SK-N-MC (cell line): ENCODE results near the gene GIMAP7.
"Not testable (repeated sequence)": the region's sequence is repeated elsewhere in the genome, so short reads cannot be mapped to it uniquely, and the experiment has no call there.

Source experiments
- DNase-seq: peaks from one replicate; pipeline ENCODE4 v3.0.0-alpha.2; 2011; ENCODE audit warnings: low read depth, low spot score
- H3K27ac ChIP-seq: fragments of 200-600 bp; sonication (generic); 2 replicates; pipeline ENCODE4 v1.5.1; 2016; ENCODE audit warnings: mixed run types
- H3K36me3 ChIP-seq: fragments of 200-600 bp; sonication (generic); 2 replicates; pipeline ENCODE4 v1.6.1; 2017; ENCODE audit warnings: antibody characterized with exemption, low read length, mixed read lengths; ENCODE audit not compliant: insufficient read depth
- H3K4me3 ChIP-seq: fragments of 200-600 bp; sonication (generic); 2 replicates; pipeline ENCODE4 v1.5.1; 2016
- H3K9ac ChIP-seq: fragments of 200-600 bp; sonication (generic); 2 replicates; pipeline ENCODE4 v1.8.0; 2017; ENCODE audit warnings: mixed run types, mixed read lengths; ENCODE audit not compliant: insufficient read length
- H3K9me3 ChIP-seq: fragments of 200-600 bp; sonication (generic); 2 replicates; pipeline ENCODE4 v1.6.1; 2017; ENCODE audit warnings: low read depth, mild to moderate bottlenecking, antibody characterized with exemption, low read length, moderate library complexity, mixed read lengths
- EZH2 ChIP-seq: fragments of 200-600 bp; sonication (generic); IDR thresholded peaks from one replicate; pipeline ENCODE4 v1.6.1; 2017; ENCODE audit warnings: antibody characterized with exemption
- FOXP2 ChIP-seq: optimal IDR thresholded peaks from 2 replicates; pipeline ENCODE3; 2011; ENCODE audit warnings: mild to moderate bottlenecking, moderate library complexity; ENCODE audit not compliant: insufficient read depth; ENCODE audit errors: extremely low read length, control extremely low read depth
- POLR2AphosphoS5 ChIP-seq: IDR thresholded peaks from 2 replicates; pipeline ENCODE4 v1.6.1; 2012; ENCODE audit warnings: mild to moderate bottlenecking, low read depth, low read length, borderline replicate concordance

The GIMAP7 gene

DNA sequence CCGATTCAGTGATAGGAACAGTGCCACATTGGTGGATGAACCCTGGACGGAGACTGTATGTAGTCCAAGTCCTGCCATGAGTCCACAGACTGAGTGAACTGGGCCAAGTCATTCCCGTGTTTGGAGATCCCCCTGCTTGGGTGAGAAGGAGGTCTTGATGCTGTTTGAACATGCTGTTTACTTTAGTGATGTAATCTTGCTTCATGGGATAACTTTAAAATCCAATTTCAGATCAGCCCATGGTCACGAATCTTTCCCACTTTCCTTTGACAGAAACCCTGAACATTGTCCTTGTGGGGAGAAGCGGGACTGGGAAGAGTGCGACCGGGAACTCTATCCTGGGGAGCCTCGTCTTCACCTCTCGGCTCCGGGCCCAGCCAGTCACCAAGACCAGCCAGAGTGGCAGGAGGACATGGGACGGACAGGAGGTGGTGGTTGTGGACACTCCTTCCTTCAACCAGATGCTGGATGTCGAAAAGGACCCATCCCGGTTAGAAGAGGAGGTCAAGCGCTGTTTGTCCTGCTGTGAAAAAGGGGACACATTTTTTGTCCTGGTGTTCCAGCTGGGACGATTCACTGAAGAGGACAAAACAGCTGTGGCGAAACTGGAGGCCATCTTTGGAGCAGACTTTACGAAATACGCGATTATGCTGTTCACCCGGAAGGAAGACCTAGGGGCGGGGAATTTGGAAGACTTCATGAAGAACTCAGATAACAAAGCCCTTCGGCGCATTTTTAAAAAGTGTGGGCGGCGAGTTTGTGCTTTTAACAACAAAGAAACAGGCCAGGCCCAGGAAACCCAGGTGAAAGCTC, 37.6 kb upstream of the GIMAP7 start:
- DNase-seq: no peak
- TF ChIP-seq FOXP2 (no peak), POLR2AphosphoS5 (no peak), EZH2 (no peak)
- H3K36me3 ChIP-seq: no peaks in the 10 kb centered on the region
- no peak overlapping the region for H3K27ac ChIP-seq
- no peak overlapping the region for H3K9ac ChIP-seq
- H3K4me3 ChIP-seq: no peak overlapping the region
- no peaks in the 10 kb centered on the region for H3K9me3 ChIP-seq

DNA sequence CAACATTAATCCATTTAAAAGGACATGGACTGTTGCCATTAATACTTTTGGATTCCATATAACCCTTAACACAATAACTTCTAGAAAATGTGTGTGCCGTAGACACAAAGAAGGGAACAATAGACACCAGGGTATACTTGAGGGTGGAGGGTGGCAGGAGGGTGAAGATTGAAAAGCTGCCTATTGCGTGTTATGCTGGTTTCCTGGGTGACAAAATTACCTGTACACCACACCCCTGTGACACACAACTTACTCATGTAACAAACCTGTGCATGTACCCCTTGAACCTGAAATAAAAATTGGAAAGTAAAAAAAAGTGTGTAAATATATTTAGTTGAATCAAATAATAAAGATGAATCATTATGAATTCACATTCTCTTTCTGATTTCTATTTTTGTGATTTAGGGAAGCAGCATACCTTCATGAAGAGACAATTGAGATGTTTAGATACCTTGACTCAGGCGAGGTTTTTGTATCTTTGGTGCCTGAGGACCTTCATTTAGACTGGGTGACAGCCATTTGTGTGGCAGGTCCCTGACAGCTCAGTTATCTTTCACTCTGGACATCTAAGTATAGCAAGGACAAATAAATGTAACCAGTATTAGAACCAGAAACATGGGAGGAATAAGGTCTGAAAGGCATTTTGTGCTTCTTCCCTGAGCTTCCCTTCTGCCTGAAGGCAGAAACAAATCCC, 35.5 kb upstream of the GIMAP7 start:
- Histone ChIP-seq H3K4me3 (no peak overlapping the region), H3K9ac (no peak overlapping the region), H3K27ac (no peak overlapping the region), H3K9me3 (no peaks in the 10 kb centered on the region), H3K36me3 (no peaks in the 10 kb centered on the region)
- no peak for DNase-seq
- no peak for TF ChIP-seq EZH2
- TF ChIP-seq POLR2AphosphoS5: no peak
- no peak for TF ChIP-seq FOXP2

DNA sequence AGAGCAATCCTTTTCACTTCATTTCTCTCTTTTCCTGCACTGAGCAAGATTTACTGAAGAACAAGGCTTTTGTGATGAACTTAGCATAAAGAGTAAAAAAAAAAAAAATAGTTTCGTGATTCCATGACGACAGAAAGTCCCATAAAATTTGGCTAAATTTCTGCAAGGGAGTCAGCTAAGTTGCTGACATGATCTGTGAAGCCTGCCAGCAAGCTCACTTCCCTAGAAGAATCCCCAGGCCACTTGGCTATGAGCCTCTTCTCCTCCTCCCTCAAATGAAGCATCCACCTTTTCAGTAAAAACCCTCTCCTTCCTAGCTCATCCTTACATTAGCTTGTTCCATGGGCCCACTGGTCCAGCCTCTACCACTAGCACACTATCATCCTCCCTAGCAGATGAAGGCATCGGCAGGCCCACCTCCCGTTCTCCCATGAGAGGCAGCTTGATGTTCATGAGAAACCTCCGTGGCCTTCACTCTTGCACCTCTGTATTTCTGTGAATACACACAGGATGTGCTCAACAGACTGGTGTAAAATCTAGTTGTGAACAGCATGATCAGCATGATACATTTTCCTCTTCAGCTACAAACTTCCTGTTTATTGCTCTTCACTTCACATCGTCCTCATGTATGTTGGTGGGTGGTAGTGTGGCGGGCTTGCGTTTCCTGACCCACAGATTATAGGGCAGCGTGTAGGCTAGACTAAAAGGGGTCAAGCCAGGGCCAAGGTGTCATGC, 33.3 kb upstream of the GIMAP7 start:
- Histone ChIP-seq H3K4me3 (no peak overlapping the region), H3K9me3 (no peaks in the 10 kb centered on the region), H3K27ac (no peak overlapping the region), H3K36me3 (no peaks in the 10 kb centered on the region), H3K9ac (no peak overlapping the region)
- TF ChIP-seq EZH2: no peak
- TF ChIP-seq FOXP2: no peak
- no peak for TF ChIP-seq POLR2AphosphoS5
- no peak for DNase-seq

DNA sequence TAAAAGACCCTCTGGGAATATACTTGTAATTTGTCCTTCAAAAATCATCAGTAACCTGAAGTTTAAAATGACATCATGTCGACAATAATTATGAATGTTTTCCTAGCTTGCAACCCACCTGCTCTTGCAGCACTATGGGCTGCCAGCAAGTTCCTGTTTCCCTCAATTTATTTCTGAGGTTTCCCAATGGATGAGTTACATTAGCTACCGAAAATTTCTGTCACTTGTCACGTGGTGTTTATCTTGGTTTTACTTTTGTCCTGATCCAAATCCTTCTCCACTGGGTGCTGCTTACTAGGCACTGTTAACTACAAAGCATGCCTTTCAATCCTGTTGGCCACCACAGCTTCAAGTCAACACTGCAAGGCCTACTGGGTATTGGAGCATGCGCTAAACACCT, 32.8 kb upstream of the GIMAP7 start:
- TF ChIP-seq FOXP2: no peak
- TF ChIP-seq POLR2AphosphoS5: no peak
- no peak for TF ChIP-seq EZH2
- H3K27ac ChIP-seq: no peak overlapping the region
- no peaks in the 10 kb centered on the region for H3K9me3 ChIP-seq
- H3K9ac ChIP-seq: no peak overlapping the region
- no peak overlapping the region for H3K4me3 ChIP-seq
- no peaks in the 10 kb centered on the region for H3K36me3 ChIP-seq
- DNase-seq: no peak

DNA sequence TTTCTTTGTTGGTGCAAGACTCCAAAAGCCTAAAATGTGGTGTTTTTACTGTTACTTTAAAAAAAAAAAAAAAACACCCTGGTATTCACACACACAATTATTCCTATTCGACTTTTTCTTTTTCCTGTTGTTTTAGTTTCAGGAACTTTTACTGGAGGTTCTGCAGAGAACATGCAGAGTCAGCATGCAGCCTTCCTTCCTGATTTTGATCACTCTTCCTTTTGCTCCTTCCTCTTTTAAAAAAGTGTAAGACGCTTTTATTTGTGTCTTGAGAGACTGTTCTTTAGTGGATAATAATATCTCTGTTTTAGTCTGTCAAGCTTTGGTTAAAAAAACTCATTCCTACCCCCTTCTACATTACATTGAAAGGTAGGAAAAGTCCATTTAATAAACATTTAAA, 31.2 kb upstream of the GIMAP7 start:
- Histone ChIP-seq H3K27ac (peak overlapping the region; percentile 80; the same call in 1 of the 2 replicates), H3K4me3 (peak overlapping the region; percentile 38)
- not testable (repeated sequence) for H3K36me3 ChIP-seq, H3K9me3 ChIP-seq, H3K9ac ChIP-seq
- peak; percentile 24 for DNase-seq

GRCh38 chr7:150484071-150484470, 30.6 kb upstream of the GIMAP7 start:
- peak overlapping the region; percentile 38; the same call in 1 of the 2 replicates for H3K4me3 ChIP-seq
- H3K36me3 ChIP-seq, H3K9me3 ChIP-seq, DNase-seq, H3K9ac ChIP-seq: not testable (repeated sequence)
- H3K27ac ChIP-seq: peak overlapping the region; percentile 80; the same call in 1 of the 2 replicates

- no peak for DNase-seq
- H3K9me3 ChIP-seq: no peaks in the 10 kb centered on the region
- H3K36me3 ChIP-seq: no peaks in the 10 kb centered on the region
- TF ChIP-seq POLR2AphosphoS5 (no peak), FOXP2 (no peak), EZH2 (no peak)
- no peak overlapping the region for H3K9ac ChIP-seq
- no peak overlapping the region for H3K4me3 ChIP-seq
- H3K27ac ChIP-seq: no peak overlapping the region
Measured at GRCh38 chr7:150487625-150488024, 27.0 kb upstream of the GIMAP7 start.

DNA sequence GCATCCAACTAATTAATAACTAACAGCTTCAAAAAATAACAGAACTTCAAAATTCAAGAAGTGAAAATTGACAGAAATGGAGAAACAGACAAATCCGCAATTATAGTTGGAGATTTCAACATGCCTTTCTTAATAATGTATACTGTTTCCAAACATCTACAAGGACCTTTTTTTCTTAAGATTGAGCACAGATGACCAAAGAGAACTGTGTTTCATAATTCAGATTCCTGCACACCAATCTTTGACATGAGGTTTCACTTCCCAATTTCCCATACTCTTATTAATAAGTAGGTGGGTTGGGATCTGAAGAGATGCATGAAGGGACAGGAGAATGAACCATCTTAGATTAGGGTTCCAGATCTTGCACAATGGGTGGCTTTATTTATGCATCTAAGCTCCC, 24.9 kb upstream of the GIMAP7 start:
- no peaks in the 10 kb centered on the region for H3K36me3 ChIP-seq
- H3K4me3 ChIP-seq: no peak overlapping the region
- no peak for DNase-seq
- H3K9me3 ChIP-seq: no peaks in the 10 kb centered on the region
- H3K27ac ChIP-seq: no peak overlapping the region
- no peak overlapping the region for H3K9ac ChIP-seq
- no peak for TF ChIP-seq POLR2AphosphoS5

DNA sequence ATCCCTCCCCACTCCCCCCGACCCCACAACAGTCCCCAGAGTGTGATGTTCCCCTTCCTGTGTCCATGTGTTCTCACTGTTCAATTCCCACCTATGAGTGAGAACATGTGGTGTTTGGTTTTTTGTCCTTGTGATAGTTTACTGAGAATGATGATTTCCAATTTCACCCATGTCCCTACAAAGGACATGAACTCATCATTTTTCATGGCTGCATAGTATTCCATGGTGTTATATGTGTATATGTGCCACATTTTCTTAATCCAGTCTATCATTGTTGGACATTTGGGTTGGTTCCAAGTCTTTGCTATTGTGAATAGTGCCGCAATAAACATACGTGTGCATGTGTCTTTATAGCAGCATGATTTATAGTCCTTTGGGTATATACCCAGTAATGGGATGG, 21.2 kb upstream of the GIMAP7 start:
- not testable (repeated sequence) for H3K4me3 ChIP-seq, DNase-seq, H3K36me3 ChIP-seq, H3K9ac ChIP-seq, H3K9me3 ChIP-seq, H3K27ac ChIP-seq
